K562 (cell line): Measurements from ENCODE around the gene C6orf15.

ENCODE experiments used
- EZH2 ChIP-seq: IDR thresholded peaks from 2 replicates; pipeline ENCODE4 v1.6.1; 2012; ENCODE audit warnings: low read depth, mild to moderate bottlenecking, inconsistent platforms, low read length, borderline replicate concordance
- FOS ChIP-seq: IDR thresholded peaks from 3 replicates; pipeline ENCODE4 v1.6.1; 2011; ENCODE audit not compliant: insufficient read length; ENCODE audit errors: extremely low read depth
- KDM1A ChIP-seq, 2 experiments: fragments of 450-650 bp; IDR thresholded peaks; 2 replicates each; pipeline ENCODE4 v1.6.1; 2016; ENCODE audit warnings: mild to moderate bottlenecking in 2 of 2
- MAFK ChIP-seq: IDR thresholded peaks from 2 replicates; pipeline ENCODE4 v1.6.1; 2011; ENCODE audit warnings: low read length, improper control_type of control experiment
- MBD2 ChIP-seq: sonication (generic); IDR thresholded peaks from 2 replicates; pipeline ENCODE4 v1.6.1; 2016; ENCODE audit warnings: low read depth, borderline replicate concordance
- RHOXF2B ChIP-seq: fragments of 250-450 bp; sonication (Bioruptor Pico); conservative IDR thresholded peaks from 2 replicates; pipeline ENCODE4 v1.5.1; 2021
- ZNF212 ChIP-seq: fragments of 450-650 bp; formaldehyde crosslinking; IDR thresholded peaks from 2 replicates; pipeline ENCODE4 v1.4.0; 2020; ENCODE audit warnings: mild to moderate bottlenecking
- ZNF24 ChIP-seq: fragments of 450-650 bp; IDR thresholded peaks from 2 replicates; pipeline ENCODE4 v1.6.1; 2016

GRCh38 chr6:31114541-31114878, 2.1 kb upstream of the C6orf15 start, which contains the start of gene PSORS1C1:
- TF ChIP-seq RHOXF2B (no peak), MBD2 (no peak), MAFK (no peak), ZNF212 (CRISPR knock-in tag) (no peak), EZH2 (no peak), FOS (no peak), KDM1A (IDR thresholded peaks at IDR 0.05) (no peak), ZNF24 (no peak)
